ENCODE measurements around the gene MET. TPM values are rescaled to one million over a fixed set of nuclear protein-coding genes. Genes with fewer than 3 reads are reported as not detected.

MET gene
- total and polyA plus RNA-seq, 9 donors = 8.4 to 19.6 (median 13.8) TPM

- Histone ChIP-seq H3K36me3 (ENCODE audit: control insufficient read depth, insufficient read depth, low read length) (peaks cover 6% of the 10 kb centered on the region), H3K27ac (ENCODE audit: low read length) (no peak overlapping the region), H3K4me3 (ENCODE audit: low read length) (no peak overlapping the region), H3K27me3 (ENCODE audit: control insufficient read depth, insufficient read depth, low read length) (no peaks in the 10 kb centered on the region), H3K9me3 (replicated peaks; ENCODE audit: control insufficient read depth, low read depth, low read length) (no peaks in the 10 kb centered on the region), H3K4me1 (ENCODE audit: control insufficient read depth, insufficient read depth, low read length) (peaks cover under 1% of the 10 kb centered on the region)
- 92% methylated on average over 1 of the region's 5 CpGs for WGBS (ENCODE audit: insufficient coverage)
- DNase-seq = no peak
Observed at GRCh38 chr7:116788572-116789197, 116.7 kb downstream of the MET start.

DNA sequence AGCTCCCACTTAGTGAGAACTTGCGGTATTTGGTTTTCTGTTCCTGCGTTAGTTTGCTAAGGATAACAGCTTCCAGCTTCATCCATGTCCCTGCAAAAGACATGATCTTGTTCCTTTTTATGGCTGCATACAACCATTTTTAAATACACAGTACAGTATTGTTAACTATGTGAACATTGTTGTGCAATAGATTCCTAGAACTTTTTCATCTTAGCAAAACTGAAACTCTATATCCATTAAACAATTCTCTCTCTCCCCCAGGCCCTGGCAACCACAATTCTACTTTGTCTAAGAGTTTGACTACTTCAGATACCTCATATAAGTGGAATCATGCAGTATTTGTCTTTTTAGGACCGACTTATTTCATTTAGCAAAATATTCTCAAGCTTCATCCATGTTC is 118.0 kb downstream of the MET start:
- Histone ChIP-seq H3K9me3 (replicated peaks; ENCODE audit: control insufficient read depth, low read depth, low read length) (no peaks in the 10 kb centered on the region), H3K36me3 (ENCODE audit: control insufficient read depth, insufficient read depth, low read length) (peaks cover 7% of the 10 kb centered on the region), H3K4me3 (ENCODE audit: low read length) (no peak overlapping the region), H3K27ac (ENCODE audit: low read length) (no peak overlapping the region), H3K4me1 (ENCODE audit: control insufficient read depth, insufficient read depth, low read length) (no peaks in the 10 kb centered on the region), H3K27me3 (ENCODE audit: control insufficient read depth, insufficient read depth, low read length) (no peaks in the 10 kb centered on the region)
- no CpG with 5 or more reads among the region's 3 CpGs for WGBS (ENCODE audit: insufficient coverage)
- DNase-seq = no peak

DNA sequence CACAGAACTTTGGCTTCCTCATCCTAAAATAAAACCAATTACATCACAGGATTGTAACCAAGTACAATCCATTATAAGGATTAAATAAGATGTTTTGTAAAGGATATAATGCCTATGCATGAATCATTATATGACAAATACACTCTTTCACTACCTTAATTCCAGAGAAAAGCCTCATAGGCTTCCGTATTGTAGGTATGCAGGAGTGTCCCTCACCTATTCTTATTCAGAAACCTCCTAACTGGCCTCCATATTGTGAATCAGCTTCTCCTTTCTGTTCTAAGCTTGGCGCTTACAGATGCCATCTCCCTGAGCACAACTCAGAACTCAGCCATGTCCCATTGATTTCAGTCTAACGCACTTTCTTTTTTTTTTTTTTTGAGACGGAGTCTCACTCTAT is 120.8 kb downstream of the MET start:
- Histone ChIP-seq H3K9me3 (replicated peaks; ENCODE audit: control insufficient read depth, low read depth, low read length) (no peaks in the 10 kb centered on the region), H3K27me3 (ENCODE audit: control insufficient read depth, insufficient read depth, low read length) (no peaks in the 10 kb centered on the region), H3K36me3 (ENCODE audit: control insufficient read depth, insufficient read depth, low read length) (peaks cover 14% of the 10 kb centered on the region), H3K4me3 (ENCODE audit: low read length) (no peak overlapping the region), H3K27ac (ENCODE audit: low read length) (no peak overlapping the region), H3K4me1 (ENCODE audit: control insufficient read depth, insufficient read depth, low read length) (no peaks in the 10 kb centered on the region)
- WGBS (ENCODE audit: insufficient coverage) = 94% methylated on average over 3 of the region's 4 CpGs
- DNase-seq = no peak

DNA sequence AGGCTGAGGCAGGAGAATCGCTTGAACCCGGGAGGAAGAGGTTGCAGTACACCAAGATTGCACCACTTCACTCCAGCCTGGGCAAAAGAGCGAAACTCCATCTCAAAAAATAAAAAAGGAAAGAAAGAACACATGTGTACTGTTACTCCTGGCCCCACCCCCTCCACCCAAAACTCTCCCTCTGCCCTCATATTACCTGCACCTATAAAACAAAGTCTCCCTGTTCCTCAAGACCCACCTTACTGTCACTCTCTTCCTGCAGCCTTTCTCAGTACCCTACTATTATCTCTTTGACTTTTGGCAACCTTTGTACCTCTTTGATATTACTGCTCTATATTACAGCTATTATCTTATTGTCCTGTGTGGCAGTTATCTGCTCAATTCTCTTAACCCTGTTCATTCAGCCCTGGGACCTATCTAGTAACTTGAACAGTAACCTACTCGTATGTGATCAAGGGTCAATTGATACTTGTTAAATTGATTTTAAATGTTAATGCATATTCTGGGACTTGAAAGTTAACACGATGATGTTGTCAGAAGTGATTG is 121.9 kb downstream of the MET start:
- WGBS (ENCODE audit: insufficient coverage) = 83% methylated on average over 2 of the region's 5 CpGs
- no peaks in the 10 kb centered on the region for H3K9me3 ChIP-seq (replicated peaks; ENCODE audit: control insufficient read depth, low read depth, low read length)
- H3K4me3 ChIP-seq (ENCODE audit: low read length) = no peak overlapping the region
- H3K27me3 ChIP-seq (ENCODE audit: control insufficient read depth, insufficient read depth, low read length) = no peaks in the 10 kb centered on the region
- DNase-seq = no peak
- H3K4me1 ChIP-seq (ENCODE audit: control insufficient read depth, insufficient read depth, low read length) = no peaks in the 10 kb centered on the region
- H3K36me3 ChIP-seq (ENCODE audit: control insufficient read depth, insufficient read depth, low read length) = peaks cover 14% of the 10 kb centered on the region
- no peak overlapping the region for H3K27ac ChIP-seq (ENCODE audit: low read length)

GRCh38 chr7:116796471-116796870 is 124.5 kb downstream of the MET start:
- Histone ChIP-seq H3K27ac (ENCODE audit: low read length) (no peak overlapping the region), H3K9me3 (replicated peaks; ENCODE audit: control insufficient read depth, low read depth, low read length) (no peaks in the 10 kb centered on the region), H3K4me3 (ENCODE audit: low read length) (no peak overlapping the region), H3K4me1 (ENCODE audit: control insufficient read depth, insufficient read depth, low read length) (no peaks in the 10 kb centered on the region), H3K27me3 (ENCODE audit: control insufficient read depth, insufficient read depth, low read length) (no peaks in the 10 kb centered on the region), H3K36me3 (ENCODE audit: control insufficient read depth, insufficient read depth, low read length) (peaks cover 14% of the 10 kb centered on the region)
- no peak for DNase-seq
- WGBS (ENCODE audit: insufficient coverage) = no CpG with 5 or more reads among the region's 5 CpGs

DNA sequence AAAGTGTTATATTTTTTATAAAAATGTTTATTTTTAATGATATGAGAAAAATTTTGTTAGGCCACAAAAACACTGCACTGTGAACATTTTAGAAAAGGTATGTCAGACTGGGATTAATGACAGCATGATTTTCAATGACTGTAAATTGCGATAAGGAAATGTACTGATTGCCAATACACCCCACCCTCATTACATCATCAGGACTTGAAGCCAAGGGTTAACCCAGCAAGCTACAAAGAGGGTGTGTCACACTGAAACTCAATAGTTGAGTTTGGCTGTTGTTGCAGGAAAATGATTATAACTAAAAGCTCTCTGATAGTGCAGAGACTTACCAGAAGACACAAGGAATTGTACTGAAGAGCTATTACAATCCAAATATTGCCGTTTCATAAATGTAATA is 125.6 kb downstream of the MET start:
- Histone ChIP-seq H3K9me3 (replicated peaks; ENCODE audit: control insufficient read depth, low read depth, low read length) (no peaks in the 10 kb centered on the region), H3K4me1 (ENCODE audit: control insufficient read depth, insufficient read depth, low read length) (peaks cover 2% of the 10 kb centered on the region), H3K4me3 (ENCODE audit: low read length) (no peak overlapping the region), H3K27me3 (ENCODE audit: control insufficient read depth, insufficient read depth, low read length) (no peaks in the 10 kb centered on the region), H3K36me3 (ENCODE audit: control insufficient read depth, insufficient read depth, low read length) (peaks cover 14% of the 10 kb centered on the region), H3K27ac (ENCODE audit: low read length) (no peak overlapping the region)
- WGBS (ENCODE audit: insufficient coverage) = no CpG with 5 or more reads among the region's 2 CpGs
- DNase-seq = peak; percentile 64

- no peaks in the 10 kb centered on the region for H3K9me3 ChIP-seq (replicated peaks; ENCODE audit: control insufficient read depth, low read depth, low read length)
- H3K4me3 ChIP-seq (ENCODE audit: low read length) = no peak overlapping the region
- H3K4me1 ChIP-seq (ENCODE audit: control insufficient read depth, insufficient read depth, low read length) = peaks cover 4% of the 10 kb centered on the region
- H3K27me3 ChIP-seq (ENCODE audit: control insufficient read depth, insufficient read depth, low read length) = no peaks in the 10 kb centered on the region
- peaks cover 14% of the 10 kb centered on the region for H3K36me3 ChIP-seq (ENCODE audit: control insufficient read depth, insufficient read depth, low read length)
- no peak overlapping the region for H3K27ac ChIP-seq (ENCODE audit: low read length)
- no peak for DNase-seq
- WGBS (ENCODE audit: insufficient coverage) = 50% methylated on average over 1 of the region's 3 CpGs
Observed at GRCh38 chr7:116798232-116798631, 126.2 kb downstream of the MET start.

DNA sequence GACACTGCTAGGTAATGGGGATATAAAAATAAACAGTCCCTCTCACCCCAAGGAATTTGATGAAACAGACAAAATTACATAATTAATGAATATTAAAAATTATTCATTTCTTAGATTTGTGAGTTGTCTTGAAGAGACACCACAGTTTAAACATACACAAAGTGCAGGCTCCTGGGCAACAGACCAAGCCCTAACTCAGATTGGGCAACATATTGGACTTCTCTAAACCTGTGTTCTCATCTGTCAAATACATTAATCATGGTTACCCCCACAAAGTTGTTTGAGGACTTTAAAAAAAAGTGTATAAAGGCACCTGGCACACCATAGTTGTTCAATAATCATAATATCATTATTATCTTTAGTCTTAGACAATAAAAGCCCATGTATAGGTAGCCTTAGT is 127.9 kb downstream of the MET start:
- Histone ChIP-seq H3K27ac (ENCODE audit: low read length) (no peak overlapping the region), H3K4me3 (ENCODE audit: low read length) (no peak overlapping the region), H3K9me3 (replicated peaks; ENCODE audit: control insufficient read depth, low read depth, low read length) (no peaks in the 10 kb centered on the region), H3K27me3 (ENCODE audit: control insufficient read depth, insufficient read depth, low read length) (no peaks in the 10 kb centered on the region), H3K4me1 (ENCODE audit: control insufficient read depth, insufficient read depth, low read length) (peaks cover 15% of the 10 kb centered on the region), H3K36me3 (ENCODE audit: control insufficient read depth, insufficient read depth, low read length) (peaks cover 10% of the 10 kb centered on the region)
- DNase-seq = no peak

DNA sequence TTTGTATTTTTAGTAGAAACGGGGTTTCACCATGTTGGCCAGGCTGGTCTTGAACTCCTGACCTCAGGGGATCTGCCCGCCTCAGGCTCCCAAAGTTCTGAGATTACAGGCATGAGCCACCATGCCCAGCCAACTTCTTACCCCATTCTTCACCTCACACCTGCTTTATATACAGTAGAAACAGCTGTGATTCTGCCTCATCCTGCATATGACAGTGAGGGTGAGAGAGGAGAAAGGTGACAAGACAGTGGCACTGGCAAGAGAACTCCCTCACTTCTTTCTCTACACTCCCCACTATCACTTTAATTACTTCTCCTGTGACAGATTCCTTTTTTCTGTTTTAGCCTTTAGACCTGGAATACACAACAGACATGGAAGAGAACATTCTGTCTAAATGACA is 128.6 kb downstream of the MET start:
- H3K4me1 ChIP-seq (ENCODE audit: control insufficient read depth, insufficient read depth, low read length) = peaks cover 19% of the 10 kb centered on the region
- H3K27me3 ChIP-seq (ENCODE audit: control insufficient read depth, insufficient read depth, low read length) = no peaks in the 10 kb centered on the region
- H3K9me3 ChIP-seq (replicated peaks; ENCODE audit: control insufficient read depth, low read depth, low read length) = no peaks in the 10 kb centered on the region
- no peak overlapping the region for H3K4me3 ChIP-seq (ENCODE audit: low read length)
- 100% methylated on average over 1 of the region's 2 CpGs for WGBS (ENCODE audit: insufficient coverage)
- H3K27ac ChIP-seq (ENCODE audit: low read length) = no peak overlapping the region
- no peak for DNase-seq
- H3K36me3 ChIP-seq (ENCODE audit: control insufficient read depth, insufficient read depth, low read length) = peaks cover 10% of the 10 kb centered on the region

GRCh38 chr7:116801092-116801710 is 129.2 kb downstream of the MET start:
- no peak overlapping the region for H3K27ac ChIP-seq (ENCODE audit: low read length)
- peaks cover 5% of the 10 kb centered on the region for H3K36me3 ChIP-seq (ENCODE audit: control insufficient read depth, insufficient read depth, low read length)
- H3K4me3 ChIP-seq (ENCODE audit: low read length) = no peak overlapping the region
- no CpG with 5 or more reads among the region's 2 CpGs for WGBS (ENCODE audit: insufficient coverage)
- H3K9me3 ChIP-seq (replicated peaks; ENCODE audit: control insufficient read depth, low read depth, low read length) = no peaks in the 10 kb centered on the region
- DNase-seq = no peak
- no peaks in the 10 kb centered on the region for H3K27me3 ChIP-seq (ENCODE audit: control insufficient read depth, insufficient read depth, low read length)
- peaks cover 23% of the 10 kb centered on the region for H3K4me1 ChIP-seq (ENCODE audit: control insufficient read depth, insufficient read depth, low read length)
